ENCODE measurements around the gene SPTBN4.
A peak's percentile ranks its signal among the peaks of the same experiment; 100 is the strongest.

Gene SPTBN4

GRCh38 chr19:40565355-40565754, 98.6 kb downstream of the SPTBN4 start:
- no peak overlapping the region for H3K27ac ChIP-seq (ENCODE audit: low read length)
- H3K36me3 ChIP-seq (ENCODE audit: insufficient read depth, low read depth, low read length): no peaks in the 10 kb centered on the region
- H3K9ac ChIP-seq (ENCODE audit: low read depth, low read length): no peak overlapping the region
- no peaks in the 10 kb centered on the region for H3K9me3 ChIP-seq (ENCODE audit: insufficient read depth, low read depth, low read length)
- peaks cover 72% of the 10 kb centered on the region for H3K27me3 ChIP-seq (ENCODE audit: insufficient read depth, low read length)
- no peak overlapping the region for H3K4me3 ChIP-seq (ENCODE audit: low read length)
- H3K4me1 ChIP-seq (ENCODE audit: insufficient read depth, low read length): no peaks in the 10 kb centered on the region

- H3K27me3 ChIP-seq (ENCODE audit: insufficient read depth, low read length): peaks cover 72% of the 10 kb centered on the region
- H3K9me3 ChIP-seq (ENCODE audit: insufficient read depth, low read depth, low read length): no peaks in the 10 kb centered on the region
- no peak overlapping the region for H3K4me3 ChIP-seq (ENCODE audit: low read length)
These were observed 99.2 kb downstream of the SPTBN4 start for GRCh38 chr19:40565910-40566495.

GRCh38 chr19:40567040-40567749, 100.4 kb downstream of the SPTBN4 start:
- no peaks in the 10 kb centered on the region for H3K4me1 ChIP-seq (ENCODE audit: insufficient read depth, low read length)
- H3K4me3 ChIP-seq (ENCODE audit: low read length): peak overlapping the region; percentile 55; the same call in 1 of the 2 replicates
- H3K36me3 ChIP-seq (ENCODE audit: insufficient read depth, low read depth, low read length): no peaks in the 10 kb centered on the region
- H3K27me3 ChIP-seq (ENCODE audit: insufficient read depth, low read length): peaks cover 78% of the 10 kb centered on the region
- no peaks in the 10 kb centered on the region for H3K9me3 ChIP-seq (ENCODE audit: insufficient read depth, low read depth, low read length)
- H3K9ac ChIP-seq (ENCODE audit: low read depth, low read length): no peak overlapping the region
- H3K27ac ChIP-seq (ENCODE audit: low read length): no peak overlapping the region

More at GRCh38 chr19:40565910-40566495, 99.2 kb downstream of the SPTBN4 start:
- no peaks in the 10 kb centered on the region for H3K4me1 ChIP-seq (ENCODE audit: insufficient read depth, low read length)
- no peaks in the 10 kb centered on the region for H3K36me3 ChIP-seq (ENCODE audit: insufficient read depth, low read depth, low read length)
- H3K9ac ChIP-seq (ENCODE audit: low read depth, low read length): no peak overlapping the region
- no peak overlapping the region for H3K27ac ChIP-seq (ENCODE audit: low read length)

DNA sequence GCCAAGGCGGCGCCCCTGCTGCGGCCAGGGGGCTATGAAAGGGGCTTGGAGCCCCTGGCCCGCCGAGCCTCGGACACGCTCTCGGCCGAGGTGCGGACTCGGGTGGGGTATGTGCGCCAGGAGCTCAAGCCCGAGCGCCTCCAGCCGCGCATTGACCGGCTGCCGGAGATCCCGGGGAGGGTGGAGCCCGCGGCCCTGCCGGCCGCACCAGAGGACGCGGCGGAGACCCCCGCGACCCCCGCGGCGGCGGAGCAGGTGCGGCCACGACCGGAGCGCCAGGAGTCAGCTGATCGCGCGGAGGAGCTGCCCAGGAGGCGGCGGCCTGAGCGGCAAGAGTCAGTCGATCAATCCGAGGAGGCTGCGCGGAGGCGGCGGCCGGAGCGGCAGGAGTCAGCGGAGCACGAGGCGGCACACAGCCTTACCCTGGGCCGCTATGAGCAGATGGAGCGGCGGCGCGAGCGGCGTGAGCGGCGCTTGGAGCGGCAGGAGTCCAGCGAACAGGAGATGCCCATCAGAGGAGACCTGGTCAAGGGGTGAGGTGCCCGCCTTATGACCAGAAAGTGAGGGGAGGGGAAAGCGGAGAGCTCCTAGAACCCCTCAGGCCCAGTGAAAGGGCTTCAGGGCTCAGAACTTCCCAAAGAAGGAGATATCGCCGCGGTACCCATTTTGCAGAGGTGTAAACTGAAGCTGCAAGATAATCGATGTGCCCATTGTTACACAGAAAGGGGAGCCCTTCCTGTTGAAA, 101.1 kb downstream of the SPTBN4 start:
- Histone ChIP-seq H3K36me3 (ENCODE audit: insufficient read depth, low read depth, low read length) (no peaks in the 10 kb centered on the region), H3K4me3 (ENCODE audit: low read length) (peak overlapping the region; percentile 55; the same call in 1 of the 2 replicates), H3K27ac (ENCODE audit: low read length) (no peak overlapping the region)

GRCh38 chr19:40570313-40571004, 103.7 kb downstream of the SPTBN4 start:
- H3K4me3 ChIP-seq (ENCODE audit: low read length): peak overlapping the region; percentile 73
- H3K4me1 ChIP-seq (ENCODE audit: insufficient read depth, low read length): no peaks in the 10 kb centered on the region; the same call in 1 of the 2 replicates
- no peaks in the 10 kb centered on the region for H3K36me3 ChIP-seq (ENCODE audit: insufficient read depth, low read depth, low read length)
- no peak overlapping the region; the same call in 1 of the 2 replicates for H3K9ac ChIP-seq (ENCODE audit: low read depth, low read length)
- no peaks in the 10 kb centered on the region for H3K9me3 ChIP-seq (ENCODE audit: insufficient read depth, low read depth, low read length)
- no peak overlapping the region for H3K27ac ChIP-seq (ENCODE audit: low read length)
- H3K27me3 ChIP-seq (ENCODE audit: insufficient read depth, low read length): peaks cover 56% of the 10 kb centered on the region

More for the DNA sequence above, 101.1 kb downstream of the SPTBN4 start:
- Histone ChIP-seq H3K9ac (ENCODE audit: low read depth, low read length) (no peak overlapping the region), H3K27me3 (ENCODE audit: insufficient read depth, low read length) (peaks cover 78% of the 10 kb centered on the region), H3K9me3 (ENCODE audit: insufficient read depth, low read depth, low read length) (no peaks in the 10 kb centered on the region), H3K4me1 (ENCODE audit: insufficient read depth, low read length) (no peaks in the 10 kb centered on the region)

- Histone ChIP-seq H3K9ac (ENCODE audit: low read depth, low read length) (no peak overlapping the region), H3K27ac (ENCODE audit: low read length) (no peak overlapping the region), H3K9me3 (ENCODE audit: insufficient read depth, low read depth, low read length) (no peaks in the 10 kb centered on the region), H3K27me3 (ENCODE audit: insufficient read depth, low read length) (peaks cover 50% of the 10 kb centered on the region), H3K4me1 (ENCODE audit: insufficient read depth, low read length) (no peaks in the 10 kb centered on the region; the same call in 1 of the 2 replicates), H3K36me3 (ENCODE audit: insufficient read depth, low read depth, low read length) (no peaks in the 10 kb centered on the region), H3K4me3 (ENCODE audit: low read length) (peak overlapping the region; percentile 45; the same call in 1 of the 2 replicates)
These were observed 104.2 kb downstream of the SPTBN4 start for GRCh38 chr19:40571005-40571318.

- Histone ChIP-seq H3K4me3 (ENCODE audit: low read length) (no peak overlapping the region), H3K9me3 (ENCODE audit: insufficient read depth, low read depth, low read length) (no peaks in the 10 kb centered on the region), H3K9ac (ENCODE audit: low read depth, low read length) (no peak overlapping the region), H3K36me3 (ENCODE audit: insufficient read depth, low read depth, low read length) (no peaks in the 10 kb centered on the region), H3K27ac (ENCODE audit: low read length) (no peak overlapping the region), H3K4me1 (ENCODE audit: insufficient read depth, low read length) (no peaks in the 10 kb centered on the region; the same call in 1 of the 2 replicates), H3K27me3 (ENCODE audit: insufficient read depth, low read length) (peaks cover 40% of the 10 kb centered on the region)
These were observed 105.2 kb downstream of the SPTBN4 start for GRCh38 chr19:40571831-40572495.

GRCh38 chr19:40575326-40575725, 108.5 kb downstream of the SPTBN4 start:
- Histone ChIP-seq H3K27ac (ENCODE audit: low read length) (no peak overlapping the region), H3K27me3 (ENCODE audit: insufficient read depth, low read length) (peaks cover 7% of the 10 kb centered on the region), H3K4me3 (ENCODE audit: low read length) (peak overlapping the region; percentile 77; the same call in 1 of the 2 replicates), H3K4me1 (ENCODE audit: insufficient read depth, low read length) (no peaks in the 10 kb centered on the region; the same call in 1 of the 2 replicates), H3K9me3 (ENCODE audit: insufficient read depth, low read depth, low read length) (no peaks in the 10 kb centered on the region), H3K9ac (ENCODE audit: low read depth, low read length) (peak overlapping the region; percentile 57; the same call in 1 of the 2 replicates), H3K36me3 (ENCODE audit: insufficient read depth, low read depth, low read length) (peaks cover 5% of the 10 kb centered on the region)

- Histone ChIP-seq H3K9me3 (ENCODE audit: insufficient read depth, low read depth, low read length) (no peaks in the 10 kb centered on the region), H3K27ac (ENCODE audit: low read length) (no peak overlapping the region), H3K4me3 (ENCODE audit: low read length) (peak overlapping the region; percentile 77), H3K27me3 (ENCODE audit: insufficient read depth, low read length) (0 out of 2 replicates have a peak, but pooled peaks cover 6% of the 10 kb centered on the region), H3K36me3 (ENCODE audit: insufficient read depth, low read depth, low read length) (peaks cover 14% of the 10 kb centered on the region), H3K9ac (ENCODE audit: low read depth, low read length) (peak overlapping the region; percentile 57; the same call in 1 of the 2 replicates), H3K4me1 (ENCODE audit: insufficient read depth, low read length) (no peaks in the 10 kb centered on the region; the same call in 1 of the 2 replicates)
These were observed 109.4 kb downstream of the SPTBN4 start for GRCh38 chr19:40576151-40576584.

DNA sequence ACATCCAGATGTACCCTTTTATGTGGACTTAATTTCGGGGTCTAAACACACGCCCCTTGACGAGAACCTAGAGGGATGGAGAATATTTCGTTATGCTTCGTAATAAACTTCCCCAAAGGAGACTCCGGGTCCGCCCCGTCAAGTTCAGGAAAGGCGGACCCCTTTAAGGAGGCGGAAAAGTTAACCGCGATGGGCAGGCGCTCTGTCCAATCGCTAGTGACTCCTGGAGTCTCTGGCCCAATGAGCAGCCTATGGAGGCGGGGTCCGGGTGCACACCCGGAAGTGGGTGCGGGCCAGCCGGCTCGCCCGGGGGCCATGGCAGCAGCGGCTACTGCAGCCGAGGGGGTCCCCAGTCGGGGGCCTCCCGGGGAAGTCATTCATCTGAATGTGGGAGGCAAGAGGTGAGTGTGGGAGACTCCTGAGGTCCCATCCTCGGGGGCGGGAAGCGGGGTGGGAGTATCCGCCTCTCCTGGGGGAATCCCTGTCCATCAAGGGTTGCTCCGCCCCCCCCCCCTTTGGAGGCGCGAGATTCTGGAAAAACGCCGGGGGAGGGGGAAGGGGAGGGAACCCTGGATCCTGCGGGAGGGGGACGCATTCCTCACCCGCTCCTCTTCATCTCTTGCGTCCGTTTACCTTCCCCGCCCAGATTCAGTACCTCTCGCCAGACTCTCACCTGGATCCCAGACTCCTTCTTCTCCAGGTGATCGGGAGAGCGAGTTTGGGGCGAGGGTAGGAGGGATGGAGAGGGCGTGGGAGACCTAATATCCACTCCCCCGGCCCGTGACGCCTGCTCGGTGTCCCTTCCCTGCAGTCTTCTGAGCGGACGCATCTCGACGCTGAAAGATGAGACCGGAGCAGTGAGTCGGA, 110.0 kb downstream of the SPTBN4 start, which contains the start of gene SHKBP1:
TSS of gene SHKBP1 (plus strand) at position 289 of the 867 bp plus-strand sequence. CDS start at position 316, 27 bp downstream.
- H3K4me3 ChIP-seq (ENCODE audit: low read length): peak within 1 kb of the TSS; percentile 77
- peaks cover 20% of the 10 kb centered on the region for H3K36me3 ChIP-seq (ENCODE audit: insufficient read depth, low read depth, low read length)
- no peaks in the 10 kb centered on the region; the same call in 1 of the 2 replicates for H3K4me1 ChIP-seq (ENCODE audit: insufficient read depth, low read length)
- no peaks in the 10 kb centered on the region for H3K9me3 ChIP-seq (ENCODE audit: insufficient read depth, low read depth, low read length)
- H3K9ac ChIP-seq (ENCODE audit: low read depth, low read length): peak within 1 kb of the TSS; percentile 57; the same call in 1 of the 2 replicates
- H3K27ac ChIP-seq (ENCODE audit: low read length): peak within 1 kb of the TSS; percentile 4
- no peaks in the 10 kb centered on the region for H3K27me3 ChIP-seq (ENCODE audit: insufficient read depth, low read length)

Measured in iPS-20b (cell line).